Measurements from ENCODE around the gene PLLP.

The PLLP gene

GRCh38 chr16:57284209-57284951, at the start of gene PLLP:
TSS of gene PLLP (minus strand) at chr16:57284672. CDS start at chr16:57284540, 132 bp downstream.
- no peak for DNase-seq

GRCh38 chr16:57333402-57333801, 48.9 kb upstream of the PLLP start:
- no peak for DNase-seq

DNA sequence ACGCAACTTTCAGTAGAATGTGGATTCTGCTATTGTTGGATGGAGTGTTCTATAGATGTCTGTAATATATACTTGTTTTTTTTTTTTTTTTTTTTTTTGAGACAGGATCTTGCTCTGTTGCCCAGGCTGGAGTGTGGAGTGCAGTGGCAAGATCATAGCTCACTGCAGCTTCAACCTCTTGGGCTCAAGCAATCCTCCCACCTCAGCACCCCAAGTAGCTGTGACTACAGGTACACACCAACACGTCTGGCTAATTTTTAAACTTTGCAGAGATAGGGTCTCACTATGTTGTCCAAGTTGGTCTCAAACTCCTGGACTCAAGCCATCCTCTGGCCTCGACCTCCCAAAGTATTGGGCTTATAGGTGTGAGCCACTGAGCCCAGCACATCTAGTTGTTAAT, 46.9 kb upstream of the PLLP start:
- no peak for DNase-seq

DNA sequence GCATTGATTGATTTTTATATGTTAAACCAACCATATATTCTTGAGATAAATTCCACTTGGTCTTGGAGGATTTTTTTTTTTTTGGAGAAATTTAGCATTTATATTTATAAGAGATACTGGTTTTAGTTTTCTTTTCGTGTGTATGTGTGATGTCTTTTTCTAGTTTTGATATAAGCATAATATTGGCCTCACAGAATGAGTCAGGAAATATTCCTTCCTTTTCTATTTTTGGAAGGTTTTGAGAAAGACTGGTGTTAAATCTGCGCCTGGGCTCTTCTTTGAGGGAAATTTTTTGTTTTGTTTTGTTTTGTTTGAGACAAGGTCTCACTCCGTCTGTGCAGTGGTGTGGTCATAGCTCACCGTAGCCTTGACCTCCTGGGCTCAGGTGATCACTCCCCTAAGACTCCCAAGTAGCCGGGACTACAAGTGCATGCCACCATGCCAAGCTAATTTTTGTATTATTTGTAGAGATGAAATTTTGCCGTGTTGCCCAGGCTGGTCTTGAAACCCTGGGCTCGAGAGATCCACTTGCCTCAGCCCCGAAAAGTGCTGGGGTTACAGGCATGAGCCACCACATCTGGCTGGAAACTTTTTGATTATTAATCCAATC, 45.4 kb upstream of the PLLP start:
- DNase-seq: no peak

DNA sequence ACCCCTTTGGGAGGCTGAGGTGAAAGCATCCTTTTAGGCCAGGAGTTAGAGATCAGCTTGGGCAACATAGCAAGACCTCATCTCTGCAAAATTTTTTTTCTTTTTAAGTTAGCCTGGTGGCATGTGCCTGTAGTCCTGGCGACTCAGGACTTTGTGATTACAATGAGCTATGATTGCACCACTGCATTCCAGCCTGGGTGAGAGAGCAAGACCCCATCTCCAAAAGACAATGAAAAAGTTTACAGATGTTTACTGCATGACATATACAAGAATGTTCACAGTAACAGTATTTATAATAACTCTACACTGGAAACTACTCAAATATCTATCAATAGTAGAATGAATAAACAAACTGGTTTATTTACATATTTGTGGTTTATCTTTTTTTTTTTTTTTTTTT, 41.0 kb upstream of the PLLP start:
- no peak for DNase-seq

DNA sequence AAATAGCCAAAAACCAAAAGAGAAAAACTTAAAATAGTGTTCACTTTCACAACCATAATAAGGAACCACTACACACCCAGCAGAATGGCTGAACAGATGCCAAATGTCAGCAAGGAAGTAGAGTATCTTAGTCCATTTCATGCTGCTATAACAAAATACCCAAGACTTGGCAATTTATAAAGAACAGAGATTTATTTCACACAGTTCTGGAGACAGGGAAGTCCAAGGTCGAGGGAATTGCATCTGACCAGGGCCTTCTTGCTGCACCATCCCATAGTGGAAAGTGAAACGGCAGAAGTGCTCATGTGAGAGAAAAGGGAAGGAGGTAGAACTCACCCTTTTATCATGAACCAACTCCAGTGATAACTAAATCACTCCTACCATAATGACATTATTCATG, 40.3 kb upstream of the PLLP start:
- no peak for DNase-seq

- DNase-seq: no peak
These were observed 35.2 kb upstream of the PLLP start for GRCh38 chr16:57319646-57320045.

GRCh38 chr16:57318240-57318970, 33.9 kb upstream of the PLLP start:
- no peak for DNase-seq

- DNase-seq: no peak
These were observed 32.0 kb upstream of the PLLP start for GRCh38 chr16:57316390-57317017.

- no peak for DNase-seq
These were observed 30.9 kb upstream of the PLLP start for GRCh38 chr16:57315416-57315815.

- DNase-seq: no peak
These were observed 29.8 kb upstream of the PLLP start for GRCh38 chr16:57314161-57314785.

DNA sequence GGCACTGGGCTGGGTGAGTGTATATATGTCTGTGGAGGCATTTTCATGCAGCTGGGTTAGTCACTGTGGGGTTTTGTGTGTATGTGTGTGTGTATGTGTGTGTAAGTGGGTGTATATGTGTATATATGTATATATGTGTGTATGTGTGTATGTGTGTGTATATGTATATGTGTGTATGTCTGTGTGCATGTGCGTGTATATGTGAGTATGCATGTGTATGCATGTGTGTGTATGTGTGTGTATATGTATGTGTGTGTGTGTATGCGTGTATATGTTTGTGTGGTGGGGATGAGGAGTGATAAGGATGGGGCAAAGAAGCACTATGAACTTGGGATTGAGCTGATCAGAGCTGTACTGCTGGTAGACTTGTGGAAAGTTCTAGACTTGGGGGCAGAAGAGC, 29.0 kb upstream of the PLLP start:
- no peak for DNase-seq

GRCh38 chr16:57310801-57311200, 26.3 kb upstream of the PLLP start:
- DNase-seq: no peak

DNA sequence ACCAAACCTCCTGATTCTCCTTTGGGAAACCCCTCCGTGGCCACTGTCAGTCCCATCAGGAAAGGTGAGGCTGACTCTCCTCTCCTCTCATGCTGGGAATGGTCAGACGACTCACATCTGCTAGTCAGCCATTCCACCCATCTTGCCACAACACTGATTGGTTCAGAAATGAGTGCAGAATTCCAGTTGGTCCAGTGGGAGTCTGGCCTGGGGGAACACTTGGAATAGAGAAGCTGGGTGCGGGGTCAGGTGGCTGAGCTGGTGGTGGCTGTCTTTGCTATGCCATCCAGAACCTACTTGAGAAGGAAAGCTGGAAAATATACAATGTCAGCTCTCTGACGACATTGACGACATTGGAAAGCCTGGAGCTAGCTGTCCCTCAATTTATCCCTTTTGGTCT, 23.6 kb upstream of the PLLP start:
- no peak for DNase-seq

- DNase-seq: no peak
These were observed 22.9 kb upstream of the PLLP start for GRCh38 chr16:57307365-57307764.

- no peak for DNase-seq
These were observed 22.3 kb upstream of the PLLP start for GRCh38 chr16:57306676-57307341.

GRCh38 chr16:57305159-57305811, 20.8 kb upstream of the PLLP start:
- no peak for DNase-seq

GRCh38 chr16:57304169-57305061, 19.9 kb upstream of the PLLP start:
- DNase-seq: no peak

GRCh38 chr16:57303910-57304168, 19.4 kb upstream of the PLLP start:
- DNase-seq: no peak

- DNase-seq: no peak
These were observed 18.8 kb upstream of the PLLP start for GRCh38 chr16:57303021-57303909.

All from NCI-H2081 treated with DMSO at 0.1 percent for 48 hours (cell line).